Transverse colon (tissue), 4 donors: ENCODE results near the gene HPSE2.

Experiments
- CTCF ChIP-seq, 5 experiments: fragments of 200-600 bp in 3 of 5; fragments of 450-650 bp in 2 of 5; sonication (generic) in 3 of 5; IDR thresholded peaks; 1 replicate in 2 of 5; 2 replicates in 3 of 5; pipeline ENCODE4 v1.5.1; 2016 to 2017; ENCODE audit warnings: antibody characterized with exemption in 5 of 5, inconsistent platforms in 3 of 5, mild to moderate bottlenecking in 2 of 5, moderate library complexity in 1 of 5
- EP300 ChIP-seq: sonication (generic); formaldehyde crosslinking; IDR thresholded peaks from one replicate; pipeline ENCODE4 v1.6.1; 2017; ENCODE audit warnings: antibody characterized with exemption, low read depth
- POLR2A ChIP-seq: fragments of 450-650 bp; IDR thresholded peaks from one replicate; pipeline ENCODE4 v1.6.1; 2016; ENCODE audit warnings: antibody characterized with exemption, mild to moderate bottlenecking, moderate library complexity
- POLR2AphosphoS5 ChIP-seq, 3 donors: sonication (generic); formaldehyde crosslinking; IDR thresholded peaks; one replicate each; pipeline ENCODE4 v1.6.1; 2016; ENCODE audit warnings: antibody characterized with exemption in 3 of 3

- TF ChIP-seq CTCF (IDR thresholded peaks at IDR 0.05) (no peak), POLR2A (no peak), POLR2AphosphoS5 (IDR thresholded peaks at IDR 0.05) (no peak), EP300 (no peak)
Observed at GRCh38 chr10:98477861-98478260, 757.8 kb downstream of the HPSE2 start.
